HG02981 (cell line): Measurements from ENCODE around the gene VRK2.

Source experiments
- ATAC-seq: cut with Tn5 transposase; IDR thresholded peaks from one replicate; pipeline ENCODE4 v1.9.1; 2021; ENCODE audit warnings: mild to moderate bottlenecking, moderate library complexity; ENCODE audit not compliant: unreplicated experiment

Gene VRK2

DNA sequence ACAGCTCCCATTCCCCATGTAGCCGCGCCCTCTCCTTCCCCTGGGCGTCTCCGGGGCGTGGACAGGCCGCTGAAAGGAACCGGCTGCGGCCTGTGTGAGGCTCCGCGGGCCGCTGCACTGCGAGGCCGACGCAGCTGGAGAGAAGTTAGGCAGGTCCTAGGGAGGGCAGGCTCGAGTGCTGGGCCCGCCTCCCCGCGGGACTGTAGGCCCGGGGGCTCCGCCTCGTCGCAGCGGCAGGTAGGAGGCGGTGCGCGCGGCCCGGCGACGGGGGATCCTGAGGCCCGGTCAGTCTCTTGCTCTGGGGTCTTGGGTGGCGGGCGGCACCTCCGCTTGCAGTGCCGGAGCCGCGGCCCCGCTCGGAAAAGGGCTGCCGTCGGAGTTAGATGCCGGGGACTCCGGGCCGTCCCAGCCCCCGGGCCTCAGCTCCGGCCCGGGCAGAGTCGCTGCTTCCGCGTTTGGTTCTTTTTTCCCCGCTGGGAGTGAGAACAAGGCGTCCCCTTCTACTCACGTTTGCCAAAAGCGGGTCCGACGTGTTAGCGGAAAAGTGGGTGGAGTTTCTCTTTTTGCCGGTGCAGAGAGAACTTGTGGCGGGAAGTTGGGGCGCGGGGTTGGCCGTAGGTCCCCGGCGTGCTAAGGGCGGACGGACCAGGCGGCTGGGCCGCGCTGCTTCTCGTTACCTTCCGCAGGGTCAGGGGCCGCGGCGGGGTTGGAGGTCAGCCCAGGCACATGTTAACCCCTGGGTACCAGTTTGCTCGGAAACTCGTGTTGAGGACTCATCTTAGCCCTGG lies at the start of gene VRK2:
VRK2 (plus strand) TSS at position 222 of the 788 bp plus-strand sequence. CDS start 2,026 bp downstream, outside the sequence.
- peak; percentile 87 for ATAC-seq

DNA sequence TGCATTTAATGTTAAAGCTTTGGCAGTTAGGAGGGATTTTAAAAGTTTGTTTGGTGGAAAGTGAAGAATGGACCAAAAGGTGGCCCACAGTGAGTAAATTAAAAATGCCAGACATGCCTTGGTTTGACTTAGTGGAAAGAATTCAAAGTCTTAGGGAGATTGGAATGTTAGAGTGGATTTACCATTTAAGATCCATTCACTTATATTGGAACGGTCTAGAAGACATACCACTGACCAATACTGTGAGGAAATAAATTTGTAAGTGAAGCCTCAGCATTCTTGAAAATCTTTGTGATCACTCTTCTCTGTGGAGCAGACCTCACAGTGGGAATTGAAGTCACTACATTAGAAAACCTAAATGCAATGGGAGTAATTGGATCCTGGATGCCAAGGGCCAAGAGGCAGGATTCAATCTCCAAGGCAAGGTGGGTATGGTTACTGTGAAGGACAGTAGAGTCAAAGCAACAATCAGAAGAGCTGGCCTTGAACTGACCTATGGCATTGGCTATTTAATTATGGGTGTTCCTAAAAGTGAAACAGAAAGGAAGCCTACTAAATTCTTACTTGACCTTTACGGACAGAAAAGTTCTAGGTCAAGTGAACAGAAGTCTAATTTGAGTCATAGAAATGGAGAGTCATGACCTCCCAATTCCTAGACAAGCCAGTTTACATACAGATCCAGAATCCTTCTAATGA lies 40.2 kb upstream of the VRK2 start:
- no peak for ATAC-seq

DNA sequence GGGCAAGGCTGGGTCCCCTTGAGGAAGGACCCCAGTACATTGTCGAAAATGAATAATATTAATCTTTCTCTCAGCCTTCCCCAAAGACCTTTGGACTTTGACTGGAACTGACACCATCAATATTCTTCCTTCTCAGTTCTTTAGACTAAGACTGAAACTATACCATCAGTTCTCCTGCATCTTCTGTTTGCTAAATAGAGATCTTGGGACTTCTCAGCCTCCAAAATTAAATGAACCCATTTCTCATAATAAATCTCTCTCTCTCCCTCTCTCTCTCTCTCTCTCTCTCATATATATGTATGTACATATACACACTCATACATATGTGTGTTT lies 39.7 kb upstream of the VRK2 start:
- ATAC-seq, result no peak

DNA sequence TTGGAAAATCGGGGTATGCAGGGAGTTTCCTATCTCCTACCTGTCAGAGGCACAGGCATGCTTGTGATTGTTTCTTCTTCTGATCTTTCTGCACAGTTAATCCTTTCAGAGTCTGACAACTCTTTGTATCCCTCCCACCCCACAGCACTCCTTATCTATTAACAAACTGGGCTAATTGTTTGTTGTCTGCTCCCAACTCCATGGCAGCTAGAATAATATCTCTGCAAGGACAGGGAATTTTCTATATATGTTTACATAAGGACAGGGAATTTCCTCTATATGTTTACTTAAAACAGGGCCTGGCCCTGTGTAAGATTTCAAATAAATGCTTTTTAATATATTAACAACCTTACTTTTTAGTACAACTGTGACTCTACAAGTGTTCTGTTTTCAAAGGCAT lies 36.0 kb upstream of the VRK2 start:
- no peak for ATAC-seq

DNA sequence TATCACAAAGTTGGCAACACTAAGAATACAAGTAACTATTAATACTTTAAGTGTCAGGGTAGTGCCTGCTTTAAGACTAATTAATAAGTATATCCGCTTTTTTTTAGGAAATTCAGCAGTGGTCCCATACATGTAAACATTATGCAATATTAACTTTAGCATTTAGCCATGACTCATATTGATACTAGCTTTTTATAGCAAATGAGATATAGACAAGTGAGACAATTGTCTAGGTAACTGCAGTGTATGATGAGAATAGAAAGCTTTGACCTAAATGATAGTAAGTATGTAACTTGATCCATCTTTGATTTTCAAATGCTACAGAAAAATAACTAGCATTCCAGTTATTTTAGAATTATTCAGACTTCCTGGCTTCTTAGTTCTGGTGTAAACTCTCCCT lies 27.4 kb upstream of the VRK2 start:
- ATAC-seq, result peak; percentile 74

DNA sequence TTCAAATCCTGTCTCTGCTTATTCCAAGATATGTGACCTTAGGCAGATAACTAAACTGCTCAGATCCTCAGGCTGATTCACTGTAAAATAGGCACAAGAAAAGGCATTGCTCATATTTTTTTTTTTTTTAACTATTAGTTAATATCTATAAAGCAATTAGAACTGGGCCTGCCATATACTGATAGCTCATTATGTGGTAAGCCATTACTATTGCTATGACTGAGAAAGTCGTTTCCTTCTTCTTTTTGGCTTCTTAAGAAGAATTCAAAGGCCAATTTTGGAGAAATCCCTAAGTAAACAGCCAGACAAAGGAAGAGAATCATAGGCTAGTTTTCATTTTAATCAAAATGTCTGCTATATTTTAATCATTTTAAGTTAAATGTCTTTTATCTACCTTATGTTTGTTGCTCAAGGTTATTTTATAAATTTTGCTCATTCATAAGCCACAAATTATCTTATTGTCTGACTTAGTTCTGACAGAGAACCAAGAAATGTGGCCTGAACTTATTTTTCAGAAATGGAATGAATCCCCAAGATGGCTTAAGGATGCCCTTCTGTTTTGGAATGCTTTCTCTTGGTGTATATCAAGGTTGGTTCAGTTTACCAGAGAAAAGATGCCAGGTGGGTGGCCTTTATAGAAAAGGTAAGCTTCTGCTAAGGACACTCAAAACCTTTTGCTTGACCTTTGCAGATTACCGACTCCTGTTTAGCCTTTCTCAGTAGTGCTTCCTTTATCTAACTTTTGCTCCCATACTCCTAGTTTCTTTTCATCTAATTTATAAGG lies 21.3 kb upstream of the VRK2 start:
- ATAC-seq, result no peak

DNA sequence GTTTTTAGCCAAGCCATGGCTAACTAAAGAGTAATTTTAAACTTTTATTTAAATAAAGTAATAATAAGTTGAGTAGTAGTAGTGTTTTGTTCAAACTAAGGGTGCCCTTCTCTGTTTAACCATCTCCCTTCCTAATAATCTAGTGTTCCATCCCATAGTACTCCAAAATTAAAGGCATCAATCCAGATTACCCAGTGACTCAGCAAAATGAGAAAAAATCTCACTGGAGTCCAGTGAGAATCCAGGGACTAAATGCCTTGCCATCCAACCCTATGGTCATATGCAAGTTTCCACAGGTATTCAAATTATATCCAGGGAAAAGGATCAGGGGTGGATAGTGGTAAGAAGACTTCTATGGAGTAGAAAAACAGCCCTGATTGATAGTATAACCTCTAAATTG lies 19.6 kb upstream of the VRK2 start:
- no peak for ATAC-seq

DNA sequence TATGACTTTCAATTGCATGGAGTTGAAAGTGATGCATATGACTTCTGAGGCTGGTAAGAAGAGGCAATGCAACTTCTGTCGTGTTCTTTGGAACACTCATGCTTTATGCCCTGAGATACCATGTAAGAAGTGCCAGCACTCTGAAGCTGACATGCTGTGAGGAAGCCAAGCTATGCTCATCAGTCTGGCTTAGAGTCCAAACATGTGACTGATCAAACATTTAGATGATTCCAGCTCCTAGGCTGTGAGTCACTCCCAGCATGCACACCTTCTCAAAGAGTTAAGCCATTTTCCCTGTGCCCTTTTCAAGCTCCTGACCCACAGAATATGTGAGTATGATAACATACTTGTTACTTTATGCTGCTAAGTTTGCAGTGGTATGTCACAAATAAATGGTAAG lies 15.8 kb upstream of the VRK2 start:
- no peak for ATAC-seq

DNA sequence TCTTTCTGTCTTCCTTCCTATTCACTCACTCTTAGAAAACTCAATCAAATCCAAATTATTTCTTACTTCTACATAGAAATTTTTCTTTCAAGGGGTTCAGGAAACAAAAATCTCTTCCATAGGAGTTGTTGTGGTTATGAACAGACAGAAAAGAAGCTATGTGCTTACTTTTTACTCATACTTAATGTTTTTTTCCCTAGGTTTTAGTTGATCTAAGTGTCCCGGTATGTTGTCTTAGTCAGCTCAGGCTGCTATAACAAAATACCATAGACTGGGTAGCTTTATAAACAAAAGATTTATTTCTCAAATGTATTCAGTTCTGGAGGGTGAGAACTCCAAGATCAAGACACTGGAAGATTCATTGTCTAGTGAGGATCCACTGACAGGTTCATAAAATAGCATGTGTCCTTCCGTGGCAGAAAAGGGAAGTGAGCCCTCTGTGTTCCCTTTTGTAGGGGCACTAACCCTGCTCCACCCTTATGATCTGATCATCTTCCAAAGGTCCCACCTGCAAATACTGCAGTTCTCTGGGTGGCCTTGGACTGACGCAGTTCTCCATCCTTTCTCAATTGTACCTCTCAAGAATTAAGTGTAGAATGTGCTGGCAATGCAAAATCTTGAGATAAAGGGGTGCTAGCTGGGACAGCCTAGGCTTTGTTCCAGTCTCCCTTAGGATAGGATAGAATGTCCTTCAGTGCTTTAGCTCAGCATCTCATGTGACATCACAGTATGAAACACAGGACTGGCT lies 14.4 kb upstream of the VRK2 start:
- ATAC-seq, result peak; percentile 67

DNA sequence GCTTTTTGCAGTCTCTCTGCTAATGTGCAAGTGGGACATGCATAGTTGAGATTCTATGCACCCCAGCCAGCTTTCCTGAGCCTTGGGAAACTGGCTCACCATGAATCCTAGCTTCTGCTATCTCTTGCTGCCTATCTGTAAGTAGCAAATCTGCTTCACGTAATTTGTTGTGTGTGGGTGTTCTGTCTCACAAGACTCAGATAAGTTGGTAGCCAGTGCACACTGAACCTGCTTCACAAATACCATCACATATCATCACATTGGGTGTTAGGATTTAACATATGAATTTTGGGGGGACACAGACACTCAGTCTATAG lies 13.9 kb upstream of the VRK2 start:
- no peak for ATAC-seq

DNA sequence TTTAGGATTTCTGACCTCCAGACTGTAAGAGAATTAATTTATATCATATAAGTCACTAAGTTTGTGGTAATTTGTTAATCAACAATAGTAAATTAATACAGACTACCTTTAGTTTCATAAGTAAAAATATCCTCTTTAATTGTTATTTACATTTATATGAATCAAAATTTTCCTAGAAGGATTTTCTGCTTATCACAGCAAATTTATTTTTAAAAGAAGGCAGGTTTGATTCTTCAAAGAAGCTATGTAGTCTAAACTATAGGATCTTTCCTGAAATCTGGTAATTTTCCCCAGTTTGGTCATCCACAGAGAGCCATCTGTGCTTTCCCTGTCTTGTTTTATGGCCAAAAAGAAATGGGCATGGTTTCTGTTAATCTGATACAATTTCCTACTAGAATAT lies 13.1 kb upstream of the VRK2 start:
- no peak for ATAC-seq

DNA sequence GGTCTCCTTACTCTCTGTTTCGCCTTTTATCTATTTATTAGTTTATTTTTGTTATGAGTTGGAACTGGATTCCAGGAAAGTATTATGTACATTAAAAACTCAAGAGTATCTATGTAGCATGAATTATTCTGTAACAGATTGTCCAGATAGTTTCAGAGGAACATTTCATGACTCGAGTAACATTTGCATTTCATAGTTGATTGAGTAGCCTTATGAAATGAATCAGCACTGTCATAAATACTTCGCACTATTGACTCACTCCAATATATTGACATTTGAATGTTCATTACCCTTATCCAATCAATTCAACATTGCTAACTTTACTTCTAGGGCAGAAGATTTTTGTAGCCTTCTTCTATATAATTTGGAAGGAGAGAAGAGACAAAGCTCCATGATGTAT lies 11.3 kb upstream of the VRK2 start:
- ATAC-seq, result peak; percentile 70

DNA sequence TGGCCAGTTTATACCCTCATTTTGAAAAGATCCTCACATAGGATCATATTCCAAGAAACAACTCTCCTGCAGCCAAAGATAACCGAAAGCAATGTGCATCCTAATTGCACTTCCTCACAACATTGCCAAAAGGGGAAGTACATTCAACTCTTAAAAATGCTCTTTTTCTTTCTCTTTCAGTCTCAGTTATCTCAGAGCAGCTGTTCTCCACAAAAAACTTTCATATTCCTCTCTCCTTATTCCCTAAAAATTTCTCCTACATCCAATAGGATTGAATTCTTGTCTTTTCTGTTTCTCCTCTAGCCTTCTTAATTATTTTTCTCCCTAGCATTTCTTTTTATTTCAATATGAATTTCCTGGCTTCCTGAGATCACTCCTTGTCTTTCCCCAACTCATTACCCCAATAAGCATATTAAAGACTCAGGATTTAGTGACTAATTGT lies 7.4 kb upstream of the VRK2 start:
- ATAC-seq, result peak; percentile 69

DNA sequence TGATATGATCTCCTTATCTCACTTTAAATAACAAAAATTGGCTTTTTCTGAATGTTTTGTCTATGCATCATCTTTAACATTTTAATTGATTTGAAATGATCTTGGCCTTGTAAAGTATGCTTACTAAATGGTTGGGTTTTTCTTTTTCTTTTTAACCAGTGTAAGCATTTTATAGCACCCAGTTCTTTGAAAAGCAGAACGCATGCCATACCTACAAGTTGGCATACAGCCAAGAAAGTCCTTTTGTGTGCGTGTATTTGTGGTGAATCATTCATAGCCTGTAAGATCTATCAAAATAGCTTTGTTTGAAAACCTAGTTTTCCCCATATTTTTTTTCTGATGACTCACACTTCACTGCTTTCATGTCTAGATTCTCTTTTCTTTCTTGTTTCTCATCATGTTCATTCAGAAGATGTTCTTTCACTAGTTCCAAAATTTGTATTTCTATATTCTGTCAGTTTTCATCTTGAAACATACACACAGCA lies 4.1 kb upstream of the VRK2 start:
- no peak for ATAC-seq

DNA sequence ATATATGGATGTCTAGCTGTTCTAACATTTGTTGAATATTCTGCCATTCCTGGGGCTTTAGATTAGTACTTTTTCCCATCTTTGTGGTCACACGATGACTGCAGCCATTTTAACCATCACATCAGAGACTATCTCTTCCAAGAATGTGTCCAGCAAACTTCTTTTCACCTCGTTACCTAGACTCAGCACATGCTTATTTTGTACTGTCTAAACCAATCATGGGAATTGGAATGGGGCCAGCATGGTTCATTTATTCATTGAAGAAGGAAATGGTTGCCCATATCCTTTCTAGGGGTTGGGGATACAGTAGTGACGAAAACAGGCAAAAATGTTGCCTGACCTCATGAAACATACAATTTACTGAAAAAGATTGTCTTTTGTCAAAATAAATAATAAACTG lies 2.5 kb upstream of the VRK2 start:
- no peak for ATAC-seq

DNA sequence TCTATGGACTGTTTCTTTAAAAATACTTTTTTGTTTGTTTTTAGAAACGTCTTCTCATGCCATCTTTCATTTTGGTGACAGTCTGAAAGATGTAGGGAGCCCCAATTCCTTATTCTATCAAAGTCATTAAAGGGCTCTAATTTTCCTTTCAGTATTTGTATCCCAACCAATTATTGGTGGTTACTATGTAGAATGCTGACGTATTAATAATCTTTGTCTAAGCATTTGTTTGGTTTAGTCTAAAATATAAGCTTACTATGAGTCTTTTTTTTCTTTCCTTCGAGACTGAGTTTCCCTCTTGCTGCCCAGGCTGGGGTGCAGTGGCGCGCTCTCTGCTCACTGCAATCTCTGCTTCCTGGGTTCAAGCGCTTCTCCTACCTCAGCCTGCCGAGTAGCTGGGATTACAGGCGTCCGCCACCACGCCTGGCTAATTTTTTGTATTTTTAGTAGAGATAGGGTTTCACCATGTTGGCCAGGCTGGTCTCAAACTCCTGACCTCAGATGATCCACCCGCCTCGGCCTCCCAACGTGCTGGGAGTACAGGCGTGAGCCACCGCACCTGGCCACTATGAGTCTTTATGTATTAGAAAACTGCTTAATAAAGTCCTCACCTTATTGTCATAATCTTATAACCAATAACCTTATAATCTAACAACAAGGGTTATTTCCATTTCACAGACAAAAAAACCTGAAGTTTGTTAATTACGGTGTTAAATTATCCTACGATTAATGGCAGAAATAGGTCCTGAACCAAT lies 849 bp upstream of the VRK2 start:
- ATAC-seq, result no peak

DNA sequence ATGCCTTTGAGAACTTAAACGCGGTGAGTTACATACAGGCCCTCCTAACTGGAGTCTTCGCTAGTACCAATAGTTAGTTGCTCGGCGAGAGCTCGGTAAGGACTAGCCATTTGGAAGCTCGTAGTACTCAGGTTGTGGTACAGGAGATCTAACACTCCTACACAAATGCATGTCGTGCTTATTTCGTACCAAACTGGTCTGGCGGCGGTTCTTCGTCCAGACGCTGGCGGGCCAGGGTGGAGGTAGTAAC lies 346 bp upstream of the VRK2 start:
- no peak for ATAC-seq

DNA sequence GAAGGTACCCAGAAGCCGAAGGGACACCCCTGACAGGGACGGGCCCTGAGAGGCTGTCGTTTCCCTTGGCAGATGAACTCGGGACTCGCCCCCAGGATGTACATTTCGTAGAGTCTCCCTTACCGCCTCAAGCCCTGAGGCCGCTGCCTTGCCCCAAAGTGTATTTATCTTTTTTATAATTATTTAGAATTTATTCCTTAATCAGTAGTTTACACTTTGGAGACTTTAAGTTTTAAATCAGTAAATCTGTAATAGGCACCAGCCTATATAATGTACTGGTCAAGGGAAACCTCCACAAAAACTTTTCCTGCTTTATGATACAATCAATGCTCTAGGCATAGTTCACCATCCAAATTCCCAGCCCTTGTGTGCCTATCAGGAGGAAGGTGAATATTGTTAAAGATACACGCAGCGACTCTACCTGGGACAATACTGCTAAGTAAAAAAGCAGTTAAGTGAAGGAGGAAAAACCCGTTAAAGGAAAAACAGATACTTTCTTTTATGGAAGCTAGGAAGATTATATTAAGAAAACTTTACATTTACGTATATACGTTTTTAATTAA lies 848 bp downstream of the VRK2 start:
- peak; percentile 39 for ATAC-seq

DNA sequence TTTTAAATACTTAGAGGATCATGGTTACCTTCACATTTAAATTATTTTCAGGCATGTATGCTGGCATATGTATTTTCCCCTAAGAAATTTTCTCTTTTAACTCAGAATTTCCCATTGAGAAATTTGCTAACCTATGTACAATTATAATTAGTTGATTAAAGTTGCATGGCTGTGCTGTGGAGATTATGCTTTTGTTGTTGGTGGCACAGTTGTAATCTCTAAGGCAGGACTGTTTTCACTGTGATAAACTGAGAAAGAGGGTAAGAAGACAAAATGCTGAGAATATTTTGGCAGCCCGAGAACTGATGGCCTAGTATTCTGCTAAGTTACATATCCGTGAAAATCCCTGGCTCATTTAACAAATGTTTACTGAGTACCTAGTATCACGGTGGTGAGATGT lies 1.4 kb downstream of the VRK2 start:
- ATAC-seq, result no peak

DNA sequence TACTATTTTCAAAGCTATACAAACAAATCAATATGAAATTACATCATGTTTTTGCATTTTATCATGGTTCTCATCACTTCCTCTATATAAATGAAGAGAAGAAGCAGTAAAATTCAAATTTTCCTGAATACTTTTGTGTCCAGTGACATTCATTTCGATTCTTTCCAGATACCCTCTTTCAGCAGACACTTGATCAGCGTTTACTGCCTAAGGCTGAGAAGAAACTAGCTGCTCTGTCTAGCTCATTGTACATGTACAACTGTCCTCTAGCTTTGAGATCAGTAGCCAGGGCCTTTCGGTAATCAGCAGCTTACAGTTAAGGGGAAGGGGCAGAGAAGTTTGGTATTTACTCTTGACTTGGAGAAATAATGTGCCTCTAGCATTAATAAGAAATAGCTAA lies 4.8 kb downstream of the VRK2 start:
- ATAC-seq, result no peak
